Suprapubic skin (tissue), 4 donors: Measurements from ENCODE around the gene ENTPD1. TPM values are rescaled to one million over a fixed set of nuclear protein-coding genes. Genes with fewer than 3 reads are reported as not detected.
"Not testable (repeated sequence)": the region's sequence is repeated elsewhere in the genome, so short reads cannot be mapped to it uniquely, and the experiment has no call there.

Experiments used
- DNase-seq, 2 donors: peaks; one replicate each; pipeline ENCODE4 v3.0.0-alpha.2; 2019; ENCODE audit warnings: low spot score in 2 of 2
- H3K27ac ChIP-seq: fragments of 200-600 bp; sonication (generic); one replicate; pipeline ENCODE4 v1.5.1; 2019
- H3K27me3 ChIP-seq: fragments of 200-600 bp; sonication (generic); one replicate; pipeline ENCODE4 v1.5.1; 2019
- H3K36me3 ChIP-seq: fragments of 200-600 bp; sonication (generic); one replicate; pipeline ENCODE4 v1.5.1; 2019
- H3K4me1 ChIP-seq: fragments of 200-600 bp; sonication (generic); one replicate; pipeline ENCODE4 v1.5.1; 2019
- H3K4me3 ChIP-seq: fragments of 200-600 bp; sonication (generic); one replicate; pipeline ENCODE4 v1.5.1; 2019; ENCODE audit warnings: mild to moderate bottlenecking
- H3K9me3 ChIP-seq: fragments of 200-600 bp; sonication (generic); one replicate; pipeline ENCODE4 v1.5.1; 2019
- CTCF ChIP-seq, 2 donors: fragments of 200-600 bp in 1 of 2; fragments of 450-650 bp in 1 of 2; sonication (generic) in 1 of 2; IDR thresholded peaks; one replicate each; pipeline ENCODE4 v1.5.1; 2016 to 2019; ENCODE audit warnings: antibody characterized with exemption in 2 of 2, mild to moderate bottlenecking in 1 of 2, moderate library complexity in 1 of 2
- EP300 ChIP-seq: sonication (generic); formaldehyde crosslinking; IDR thresholded peaks from one replicate; pipeline ENCODE4 v1.6.1; 2017; ENCODE audit warnings: antibody characterized with exemption
- POLR2A ChIP-seq, 2 donors: fragments of 450-650 bp; IDR thresholded peaks; one replicate each; pipeline ENCODE4 v1.6.1; 2017; ENCODE audit warnings: antibody characterized with exemption in 2 of 2, mild to moderate bottlenecking in 2 of 2, moderate library complexity in 2 of 2
- POLR2AphosphoS5 ChIP-seq, 3 donors: sonication (generic); formaldehyde crosslinking; IDR thresholded peaks; one replicate each; pipeline ENCODE4 v1.6.1; 2017; ENCODE audit warnings: antibody characterized with exemption in 3 of 3
- WGBS: methylation state at CpG from one replicate; pipeline ENCODE4 v1.1.5; 2018; 5-methylcytosine and 5-hydroxymethylcytosine counted together
- total RNA-seq, 4 donors: library from RNA; depleted of rRNA; stranded (reverse); fragments of >200 nt; gene quantifications; one replicate each; pipeline ENCODE4 v1.1.0, GENCODE V29; 2016

The ENTPD1 gene
- total RNA-seq, 4 donors from 2014 or later: 6.3 to 18.9 (median 12.5) TPM

- no peaks in the 10 kb centered on the region for H3K36me3 ChIP-seq
- no peak overlapping the region for H3K4me3 ChIP-seq
- H3K4me1 ChIP-seq: no peaks in the 10 kb centered on the region
- no peak overlapping the region for H3K27ac ChIP-seq
- no peak for DNase-seq
- 74% methylated on average over 2 of the region's 2 CpGs for WGBS
- TF ChIP-seq POLR2AphosphoS5 (IDR thresholded peaks at IDR 0.05): no peak
- no peak for TF ChIP-seq EP300
- TF ChIP-seq CTCF (IDR thresholded peaks at IDR 0.05): no peak
- no peak for TF ChIP-seq POLR2A (IDR thresholded peaks at IDR 0.05)
- H3K27me3 ChIP-seq: no peaks in the 10 kb centered on the region
- H3K9me3 ChIP-seq: no peaks in the 10 kb centered on the region
Observed at GRCh38 chr10:95716866-95717265, 39.1 kb upstream of the ENTPD1 start.

GRCh38 chr10:95720745-95721144 is 35.2 kb upstream of the ENTPD1 start:
- H3K27me3 ChIP-seq, H3K36me3 ChIP-seq, H3K4me1 ChIP-seq, DNase-seq, H3K9me3 ChIP-seq, H3K4me3 ChIP-seq, H3K27ac ChIP-seq: not testable (repeated sequence)
- WGBS: 74% methylated on average over 7 of the region's 7 CpGs

GRCh38 chr10:95722496-95722895 is 33.5 kb upstream of the ENTPD1 start:
- H3K27ac ChIP-seq, H3K9me3 ChIP-seq: not testable (repeated sequence)
- WGBS: 85% methylated on average over 4 of the region's 4 CpGs

GRCh38 chr10:95728526-95728925 is 27.4 kb upstream of the ENTPD1 start:
- WGBS: 55% methylated on average over 4 of the region's 4 CpGs
- Histone ChIP-seq H3K4me1 (peaks cover 2% of the 10 kb centered on the region), H3K9me3 (peaks cover 9% of the 10 kb centered on the region), H3K36me3 (no peaks in the 10 kb centered on the region), H3K27ac (no peak overlapping the region), H3K27me3 (no peaks in the 10 kb centered on the region), H3K4me3 (no peak overlapping the region)
- no peak for TF ChIP-seq CTCF (IDR thresholded peaks at IDR 0.05)
- peak in 1 of 3 donors; percentile 19 for TF ChIP-seq POLR2AphosphoS5 (IDR thresholded peaks at IDR 0.05)
- no peak for TF ChIP-seq POLR2A (IDR thresholded peaks at IDR 0.05)
- peak; percentile 75 for TF ChIP-seq EP300
- DNase-seq: no peak

More at GRCh38 chr10:95722496-95722895, 33.5 kb upstream of the ENTPD1 start:
- DNase-seq, H3K4me3 ChIP-seq, H3K4me1 ChIP-seq, H3K36me3 ChIP-seq, H3K27me3 ChIP-seq: not testable (repeated sequence)

- no peaks in the 10 kb centered on the region for H3K27me3 ChIP-seq
- peaks cover 2% of the 10 kb centered on the region for H3K4me1 ChIP-seq
- no peak for TF ChIP-seq POLR2AphosphoS5 (IDR thresholded peaks at IDR 0.05)
- no peak overlapping the region for H3K4me3 ChIP-seq
- peak overlapping the region; percentile 60 for H3K27ac ChIP-seq
- H3K9me3 ChIP-seq: peaks cover 9% of the 10 kb centered on the region
- no peaks in the 10 kb centered on the region for H3K36me3 ChIP-seq
- WGBS: 71% methylated on average over 3 of the region's 3 CpGs
- no peak for DNase-seq
Observed at GRCh38 chr10:95729323-95730055, 26.5 kb upstream of the ENTPD1 start.

- DNase-seq: no peak
- peaks cover 9% of the 10 kb centered on the region for H3K9me3 ChIP-seq
- H3K36me3 ChIP-seq: no peaks in the 10 kb centered on the region
- 80% methylated on average over 1 of the region's 1 CpG for WGBS
- no peak for TF ChIP-seq POLR2A (IDR thresholded peaks at IDR 0.05)
- TF ChIP-seq EP300: no peak
- TF ChIP-seq CTCF (IDR thresholded peaks at IDR 0.05): no peak
- no peak for TF ChIP-seq POLR2AphosphoS5 (IDR thresholded peaks at IDR 0.05)
- no peaks in the 10 kb centered on the region for H3K27me3 ChIP-seq
- peak overlapping the region; percentile 60 for H3K27ac ChIP-seq
- no peak overlapping the region for H3K4me3 ChIP-seq
- H3K4me1 ChIP-seq: peaks cover 2% of the 10 kb centered on the region
Observed at GRCh38 chr10:95730233-95730632, 25.7 kb upstream of the ENTPD1 start.

- H3K27me3 ChIP-seq, H3K36me3 ChIP-seq, H3K27ac ChIP-seq, H3K4me3 ChIP-seq, H3K4me1 ChIP-seq, H3K9me3 ChIP-seq, DNase-seq: not testable (repeated sequence)
- WGBS: 84% methylated on average over 6 of the region's 6 CpGs
Observed at GRCh38 chr10:95732907-95733306, 23.1 kb upstream of the ENTPD1 start.
